ENCODE measurements around the gene SCN9A.

Gene SCN9A

DNA sequence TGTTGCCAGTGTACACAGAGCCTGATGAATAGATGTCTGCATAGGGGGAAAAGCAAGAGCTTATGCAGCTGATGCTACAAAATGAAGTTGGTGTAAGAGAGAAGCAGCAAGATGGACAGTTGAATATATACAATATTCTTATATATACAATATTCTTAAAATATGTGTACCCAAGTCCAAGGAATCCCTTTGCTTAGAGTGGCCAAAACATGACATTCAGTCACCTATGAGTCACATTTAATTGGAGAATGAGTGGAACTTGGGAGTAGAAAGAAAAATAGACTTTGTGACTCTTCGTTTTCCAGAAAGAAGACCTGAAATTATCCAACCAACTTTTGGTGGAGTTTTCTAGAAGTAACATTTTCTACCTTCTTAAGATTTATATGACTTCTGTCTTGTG lies 81.8 kb downstream of the SCN9A start:
- no peak for TF ChIP-seq CTCF (conservative IDR thresholded peaks at IDR 0.05; ENCODE audit: low read length)
- peak; percentile 4 for DNase-seq (ENCODE audit: low read depth)
- H3K4me3 ChIP-seq (ENCODE audit: low read length), result no peak overlapping the region

- TF ChIP-seq CTCF (conservative IDR thresholded peaks at IDR 0.05; ENCODE audit: low read length), result no peak
- H3K4me3 ChIP-seq (ENCODE audit: low read length), result no peak overlapping the region
- DNase-seq (ENCODE audit: low read depth), result no peak
Observed at GRCh38 chr2:166285215-166285614, 90.5 kb downstream of the SCN9A start.

GRCh38 chr2:166284359-166284758 lies 91.4 kb downstream of the SCN9A start:
- H3K4me3 ChIP-seq (ENCODE audit: low read length), result no peak overlapping the region
- DNase-seq (ENCODE audit: low read depth), result no peak
- no peak for TF ChIP-seq CTCF (conservative IDR thresholded peaks at IDR 0.05; ENCODE audit: low read length)

DNA sequence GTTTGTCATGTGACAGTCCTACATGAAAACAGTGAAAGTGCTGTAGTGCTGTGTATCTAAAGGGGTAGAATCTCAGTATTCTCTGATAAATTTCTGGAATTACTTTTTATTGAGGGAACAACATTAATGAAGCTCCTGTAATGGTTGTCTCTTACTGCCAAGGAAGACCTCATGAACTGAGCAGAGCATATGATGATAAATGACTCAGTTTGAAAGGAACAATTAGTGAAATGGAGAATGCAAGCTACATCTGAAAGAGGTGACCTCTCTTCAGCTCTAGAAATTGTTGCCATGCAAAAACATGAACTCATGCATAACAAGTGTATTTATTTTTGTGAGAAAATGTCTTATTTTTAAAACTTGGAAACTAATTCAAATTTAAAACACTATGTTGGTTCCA lies 93.6 kb downstream of the SCN9A start:
- no peak for DNase-seq (ENCODE audit: low read depth)
- TF ChIP-seq CTCF (conservative IDR thresholded peaks at IDR 0.05; ENCODE audit: low read length), result no peak
- H3K4me3 ChIP-seq (ENCODE audit: low read length), result no peak overlapping the region

- no peak overlapping the region for H3K4me3 ChIP-seq (ENCODE audit: low read length)
- no peak for TF ChIP-seq CTCF (conservative IDR thresholded peaks at IDR 0.05; ENCODE audit: low read length)
- DNase-seq (ENCODE audit: low read depth), result no peak
Observed at GRCh38 chr2:166278856-166279255, 96.9 kb downstream of the SCN9A start.

DNA sequence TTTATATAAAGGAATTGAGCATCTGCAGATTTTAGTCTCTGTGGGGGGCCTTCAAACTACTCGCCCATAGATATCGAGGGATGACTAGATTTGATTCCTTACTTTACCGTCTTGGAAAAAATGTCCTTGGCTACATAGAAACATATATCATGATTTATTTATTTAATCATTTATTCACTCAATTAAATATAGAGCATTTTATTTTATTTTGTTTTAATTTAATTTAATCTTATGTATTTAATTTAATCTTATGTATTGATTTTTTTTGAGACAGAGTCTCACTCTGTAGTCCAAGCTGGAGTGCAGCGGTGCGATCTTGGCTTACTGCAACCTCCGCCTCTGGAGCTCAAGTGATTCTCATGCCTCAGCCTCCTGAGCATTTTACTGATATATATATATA lies 105.4 kb downstream of the SCN9A start:
- no peak for DNase-seq (ENCODE audit: low read depth)
- TF ChIP-seq CTCF (conservative IDR thresholded peaks at IDR 0.05; ENCODE audit: low read length), result no peak

GRCh38 chr2:166269322-166269721 lies 106.4 kb downstream of the SCN9A start:
- no peak for DNase-seq (ENCODE audit: low read depth)
- TF ChIP-seq CTCF (conservative IDR thresholded peaks at IDR 0.05; ENCODE audit: low read length), result no peak
- no peak overlapping the region for H3K4me3 ChIP-seq (ENCODE audit: low read length)

More for the DNA sequence above, 105.4 kb downstream of the SCN9A start:
- H3K4me3 ChIP-seq (ENCODE audit: low read length), result no peak overlapping the region

Data from AG10803 (cell line).